Neural progenitor cell (in vitro differentiated cells): Measurements from ENCODE around the gene ENPEP. TPM values are rescaled to one million over a fixed set of nuclear protein-coding genes. Genes with fewer than 3 reads are reported as not detected.
"Not testable (repeated sequence)": the region's sequence is repeated elsewhere in the genome, so short reads cannot be mapped to it uniquely, and the experiment has no call there.

Experiments used
- DNase-seq: peaks from one replicate; pipeline ENCODE4 v3.0.0-alpha.2; 2016; ENCODE audit warnings: low spot score
- H2AFZ ChIP-seq: fragments of 200-600 bp; sonication (generic); replicated peaks from 2 replicates; pipeline ENCODE4 v1.6.1; 2016; ENCODE audit warnings: antibody characterized with exemption
- H3F3A ChIP-seq: fragments of 200-600 bp; sonication (generic); 2 replicates; pipeline ENCODE4 v1.6.1; 2016; ENCODE audit warnings: antibody characterized with exemption, low read depth
- H3K27ac ChIP-seq: fragments of 200-600 bp; sonication (generic); 2 replicates; pipeline ENCODE4 v1.5.1; 2016; ENCODE audit warnings: mild to moderate bottlenecking
- H3K27me3 ChIP-seq: fragments of 200-600 bp; sonication (generic); 2 replicates; pipeline ENCODE4 v1.6.1; 2016; ENCODE audit warnings: mild to moderate bottlenecking, moderate library complexity
- H3K36me3 ChIP-seq: fragments of 200-600 bp; sonication (generic); 2 replicates; pipeline ENCODE4 v1.5.1; 2016
- H3K4me1 ChIP-seq: fragments of 200-600 bp; sonication (generic); 2 replicates; pipeline ENCODE4 v1.6.1; 2016; ENCODE audit warnings: mixed run types
- H3K4me2 ChIP-seq: fragments of 200-600 bp; sonication (generic); 2 replicates; pipeline ENCODE4 v1.6.1; 2016
- H3K4me3 ChIP-seq: fragments of 200-600 bp; sonication (generic); 2 replicates; pipeline ENCODE4 v1.5.1; 2016
- H3K79me2 ChIP-seq: fragments of 200-600 bp; sonication (generic); 2 replicates; pipeline ENCODE4 v1.6.1; 2016; ENCODE audit warnings: low read depth
- H3K9ac ChIP-seq: fragments of 200-600 bp; sonication (generic); 2 replicates; pipeline ENCODE4 v1.6.1; 2016
- H3K9me3 ChIP-seq: fragments of 200-600 bp; sonication (generic); 2 replicates; pipeline ENCODE4 v1.5.1; 2016; ENCODE audit warnings: low read depth
- H4K20me1 ChIP-seq: fragments of 200-600 bp; sonication (generic); 2 replicates; pipeline ENCODE4 v1.6.1; 2016; ENCODE audit warnings: low read depth
- H3K27ac Mint-ChIP-seq: 3 replicates; pipeline ENCODE4 v1.8.0; 2021; ENCODE audit warnings: mixed read lengths
- H3K27me3 Mint-ChIP-seq: 2 replicates; pipeline ENCODE4 v1.8.0; 2022; ENCODE audit warnings: low read depth, mild to moderate bottlenecking, inconsistent platforms, moderate library complexity, mixed read lengths; ENCODE audit not compliant: insufficient read depth
- H3K36me3 Mint-ChIP-seq: 3 replicates; pipeline ENCODE4 v1.8.0; 2021; ENCODE audit warnings: mixed read lengths
- H3K4me1 Mint-ChIP-seq: 3 replicates; pipeline ENCODE4 v1.8.0; 2021; ENCODE audit warnings: mixed read lengths
- H3K4me3 Mint-ChIP-seq: 3 replicates; pipeline ENCODE4 v1.8.0; 2021; ENCODE audit warnings: mild to moderate bottlenecking, moderate library complexity, mixed read lengths
- H3K9me3 Mint-ChIP-seq: 3 replicates; pipeline ENCODE4 v1.8.0; 2020; ENCODE audit warnings: mixed read lengths
- EZH2 ChIP-seq: fragments of 200-600 bp; sonication (generic); IDR thresholded peaks from 2 replicates; pipeline ENCODE4 v1.6.1; 2017; ENCODE audit warnings: antibody characterized with exemption, mild to moderate bottlenecking, moderate library complexity
- EZH2phosphoT487 ChIP-seq: fragments of 200-600 bp; sonication (generic); IDR thresholded peaks from 2 replicates; pipeline ENCODE4 v1.6.1; 2017; ENCODE audit warnings: antibody characterized with exemption
- total RNA-seq: library from RNA; depleted of rRNA; stranded (reverse); fragments of >200 nt; gene quantifications from 2 replicates; pipeline ENCODE4 v1.2.3, GENCODE V29; 2015; ENCODE audit warnings: low replicate concordance
- TF ChIP-seq, protein P1 (sequence below): fragments of 200-600 bp; sonication (generic); IDR thresholded peaks from 2 replicates; pipeline ENCODE4 v1.5.1; 2017; ENCODE audit warnings: antibody characterized with exemption, mild to moderate bottlenecking

Gene ENPEP
- total RNA-seq, 1 donor from 2014 or later, result 1.5 TPM

- H3K36me3 Mint-ChIP-seq, result no peaks in the 10 kb centered on the region
- Histone ChIP-seq H2AFZ (no peak overlapping the region), H3K27me3 (no peaks in the 10 kb centered on the region), H3K9me3 (no peaks in the 10 kb centered on the region), H3K79me2 (no peaks in the 10 kb centered on the region), H3K27ac (no peak overlapping the region), H4K20me1 (no peaks in the 10 kb centered on the region), H3K4me1 (peaks cover 6% of the 10 kb centered on the region), H3K4me2 (no peak overlapping the region), H3K9ac (no peak overlapping the region), H3F3A (no peaks in the 10 kb centered on the region), H3K36me3 (no peaks in the 10 kb centered on the region), H3K4me3 (no peak overlapping the region)
- no peak for TF ChIP-seq EZH2
- TF ChIP-seq, protein P1, sequence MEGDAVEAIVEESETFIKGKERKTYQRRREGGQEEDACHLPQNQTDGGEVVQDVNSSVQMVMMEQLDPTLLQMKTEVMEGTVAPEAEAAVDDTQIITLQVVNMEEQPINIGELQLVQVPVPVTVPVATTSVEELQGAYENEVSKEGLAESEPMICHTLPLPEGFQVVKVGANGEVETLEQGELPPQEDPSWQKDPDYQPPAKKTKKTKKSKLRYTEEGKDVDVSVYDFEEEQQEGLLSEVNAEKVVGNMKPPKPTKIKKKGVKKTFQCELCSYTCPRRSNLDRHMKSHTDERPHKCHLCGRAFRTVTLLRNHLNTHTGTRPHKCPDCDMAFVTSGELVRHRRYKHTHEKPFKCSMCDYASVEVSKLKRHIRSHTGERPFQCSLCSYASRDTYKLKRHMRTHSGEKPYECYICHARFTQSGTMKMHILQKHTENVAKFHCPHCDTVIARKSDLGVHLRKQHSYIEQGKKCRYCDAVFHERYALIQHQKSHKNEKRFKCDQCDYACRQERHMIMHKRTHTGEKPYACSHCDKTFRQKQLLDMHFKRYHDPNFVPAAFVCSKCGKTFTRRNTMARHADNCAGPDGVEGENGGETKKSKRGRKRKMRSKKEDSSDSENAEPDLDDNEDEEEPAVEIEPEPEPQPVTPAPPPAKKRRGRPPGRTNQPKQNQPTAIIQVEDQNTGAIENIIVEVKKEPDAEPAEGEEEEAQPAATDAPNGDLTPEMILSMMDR, result no peak
- no peak for TF ChIP-seq EZH2phosphoT487
- peaks cover 8% of the 10 kb centered on the region for H3K4me1 Mint-ChIP-seq
- H3K9me3 Mint-ChIP-seq, result no peaks in the 10 kb centered on the region
- H3K27ac Mint-ChIP-seq, result no peak overlapping the region
- no peak overlapping the region for H3K4me3 Mint-ChIP-seq
- H3K27me3 Mint-ChIP-seq, result peaks cover 4% of the 10 kb centered on the region
- DNase-seq, result no peak
These were observed 8.8 kb downstream of the ENPEP start for GRCh38 chr4:110484767-110485166.

DNA sequence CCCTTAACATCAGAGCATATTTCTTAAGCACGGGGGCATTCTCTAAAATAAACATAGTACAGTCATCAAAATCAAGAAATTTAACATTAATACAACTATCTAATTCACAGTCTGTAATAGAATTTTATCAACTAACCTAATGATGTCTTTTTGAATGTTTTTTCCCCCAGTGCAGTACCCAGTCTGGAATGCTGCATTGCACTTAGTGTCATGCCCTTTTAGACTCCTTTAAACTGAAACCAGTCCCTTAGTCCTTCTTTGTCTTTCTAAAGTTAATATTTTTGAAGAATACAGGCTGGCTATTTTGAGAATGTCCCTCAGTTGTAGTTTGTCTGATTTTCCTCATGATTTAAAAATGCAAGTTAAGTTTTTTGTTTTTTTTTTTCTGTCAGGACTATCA is 9.5 kb downstream of the ENPEP start:
- no peaks in the 10 kb centered on the region for H4K20me1 ChIP-seq
- Mint-ChIP-seq H3K4me3 (no peak overlapping the region), H3K4me1 (peaks cover 8% of the 10 kb centered on the region), H3K27ac (no peak overlapping the region), H3K9me3 (no peaks in the 10 kb centered on the region), H3K27me3 (peaks cover 4% of the 10 kb centered on the region), H3K36me3 (no peaks in the 10 kb centered on the region)
- H3K27ac ChIP-seq, result no peak overlapping the region
- H3K4me3 ChIP-seq, result no peak overlapping the region
- no peaks in the 10 kb centered on the region for H3K79me2 ChIP-seq
- H3K4me2 ChIP-seq, result no peak overlapping the region
- no peaks in the 10 kb centered on the region for H3K27me3 ChIP-seq
- TF ChIP-seq EZH2phosphoT487 (no peak), EZH2 (no peak)
- TF ChIP-seq, protein P1, result no peak
- no peaks in the 10 kb centered on the region for H3F3A ChIP-seq
- no peaks in the 10 kb centered on the region for H3K36me3 ChIP-seq
- DNase-seq, result no peak
- no peaks in the 10 kb centered on the region for H3K9me3 ChIP-seq
- H2AFZ ChIP-seq, result no peak overlapping the region
- H3K4me1 ChIP-seq, result peaks cover 6% of the 10 kb centered on the region
- no peak overlapping the region for H3K9ac ChIP-seq

DNA sequence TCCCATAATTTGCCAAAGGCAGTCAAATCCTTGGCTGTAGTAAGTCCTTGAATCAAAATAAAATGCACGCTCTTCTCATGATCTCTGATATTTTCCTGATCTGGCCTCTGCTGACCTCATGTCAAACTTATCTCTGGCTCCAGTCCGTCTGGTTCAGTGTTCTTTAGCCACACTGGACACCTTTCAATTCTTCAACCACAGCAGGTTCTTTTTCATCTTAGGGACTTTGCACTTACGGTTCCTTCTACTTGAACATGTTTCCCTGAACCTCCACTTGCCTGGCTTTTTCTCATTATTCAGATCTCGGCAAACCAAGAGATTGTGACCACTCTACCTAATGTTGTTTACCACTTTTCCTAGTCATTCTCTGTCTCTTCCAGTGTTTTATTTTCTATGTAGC is 10.3 kb downstream of the ENPEP start:
- H2AFZ ChIP-seq, result no peak overlapping the region
- Mint-ChIP-seq H3K4me3 (no peak overlapping the region), H3K27ac (no peak overlapping the region), H3K36me3 (no peaks in the 10 kb centered on the region), H3K4me1 (peaks cover 8% of the 10 kb centered on the region), H3K9me3 (no peaks in the 10 kb centered on the region), H3K27me3 (peaks cover 4% of the 10 kb centered on the region)
- no peak overlapping the region for H3K4me3 ChIP-seq
- H3K79me2 ChIP-seq, result no peaks in the 10 kb centered on the region
- no peaks in the 10 kb centered on the region for H3K27me3 ChIP-seq
- H3K9ac ChIP-seq, result no peak overlapping the region
- no peaks in the 10 kb centered on the region for H3K36me3 ChIP-seq
- no peaks in the 10 kb centered on the region for H3K9me3 ChIP-seq
- TF ChIP-seq EZH2 (no peak), EZH2phosphoT487 (no peak)
- TF ChIP-seq, protein P1, result no peak
- H3F3A ChIP-seq, result no peaks in the 10 kb centered on the region
- H3K4me2 ChIP-seq, result no peak overlapping the region
- DNase-seq, result no peak
- peaks cover 6% of the 10 kb centered on the region for H3K4me1 ChIP-seq
- no peak overlapping the region for H3K27ac ChIP-seq
- H4K20me1 ChIP-seq, result no peaks in the 10 kb centered on the region

DNA sequence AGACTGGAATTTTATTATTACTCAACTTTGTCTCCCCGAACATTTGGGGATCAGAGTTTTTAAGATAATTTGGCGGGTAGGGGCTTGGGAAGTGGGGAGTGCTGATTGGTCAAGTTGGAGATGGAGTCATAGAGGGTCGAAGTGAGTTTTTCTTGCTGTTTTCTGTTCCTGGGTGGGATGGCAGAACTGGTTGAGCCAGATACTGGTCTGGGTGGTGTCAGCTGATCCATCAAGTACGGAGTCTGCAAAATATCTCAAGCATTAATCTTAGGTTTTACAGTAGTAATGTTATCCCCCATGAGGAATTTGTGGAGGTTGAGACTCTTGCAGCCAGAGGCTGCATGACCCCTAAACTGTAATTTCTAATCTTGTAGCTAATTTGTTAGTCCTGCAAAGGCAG is 10.9 kb downstream of the ENPEP start:
- not testable (repeated sequence) for H3K4me2 ChIP-seq, H3K9me3 ChIP-seq, H3K36me3 ChIP-seq, H3K4me1 Mint-ChIP-seq, H3K4me3 ChIP-seq, H4K20me1 ChIP-seq, H3K27me3 ChIP-seq, H3F3A ChIP-seq, H3K27ac ChIP-seq, H3K79me2 ChIP-seq, H3K27me3 Mint-ChIP-seq, H3K27ac Mint-ChIP-seq, H2AFZ ChIP-seq, DNase-seq, H3K36me3 Mint-ChIP-seq, H3K9me3 Mint-ChIP-seq, H3K4me3 Mint-ChIP-seq, H3K9ac ChIP-seq, H3K4me1 ChIP-seq
